HG03520 (cell line): ENCODE data around the gene RWDD4.

Experiments used
- ATAC-seq: cut with Tn5 transposase; IDR thresholded peaks from one replicate; pipeline ENCODE4 v1.9.1; 2021; ENCODE audit warnings: mild to moderate bottlenecking, moderate library complexity; ENCODE audit not compliant: unreplicated experiment

RWDD4 gene

DNA sequence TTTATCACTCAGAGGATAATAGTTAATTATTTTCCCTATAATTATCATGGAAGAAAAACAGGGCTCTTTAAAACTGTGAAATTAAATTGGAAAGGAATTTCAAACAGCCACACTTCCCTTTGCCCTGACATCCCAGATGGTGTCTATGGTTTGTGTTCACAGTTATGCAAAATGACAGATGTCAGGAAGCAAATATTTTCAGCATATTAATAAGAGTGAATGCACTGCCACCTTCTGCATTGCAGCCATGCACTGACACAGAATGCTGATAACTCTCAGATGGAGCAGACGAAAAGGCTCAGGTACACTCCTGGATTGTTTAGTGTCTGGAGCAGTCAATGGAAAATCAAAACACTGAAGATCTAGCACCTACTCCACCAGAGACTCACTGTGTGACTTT, 57.6 kb downstream of the RWDD4 start:
- ATAC-seq = no peak

DNA sequence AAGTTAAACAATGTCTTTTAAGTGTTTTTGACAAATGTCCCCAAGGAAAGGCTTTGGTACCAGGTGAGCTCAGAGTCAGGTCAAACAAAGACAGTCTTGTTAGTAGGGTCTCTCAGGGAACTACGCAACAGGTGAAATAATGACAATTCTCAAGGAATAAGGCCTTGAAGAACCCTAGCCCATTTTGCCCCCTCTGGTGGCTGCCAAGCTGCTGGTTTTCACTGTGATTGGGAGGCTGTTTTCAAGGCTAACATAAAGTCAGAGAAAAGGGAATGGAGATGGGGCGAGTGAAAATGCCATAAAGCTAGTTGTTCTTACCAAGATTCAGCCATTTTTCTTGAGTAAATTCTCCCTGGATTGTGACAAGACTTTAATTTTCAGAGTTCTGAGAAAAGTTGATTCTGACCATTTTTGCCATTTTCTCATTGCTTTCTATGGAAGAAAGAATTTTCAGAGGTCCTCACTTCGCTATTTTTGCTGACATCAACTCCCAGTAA, 58.7 kb downstream of the RWDD4 start:
- ATAC-seq = no peak

DNA sequence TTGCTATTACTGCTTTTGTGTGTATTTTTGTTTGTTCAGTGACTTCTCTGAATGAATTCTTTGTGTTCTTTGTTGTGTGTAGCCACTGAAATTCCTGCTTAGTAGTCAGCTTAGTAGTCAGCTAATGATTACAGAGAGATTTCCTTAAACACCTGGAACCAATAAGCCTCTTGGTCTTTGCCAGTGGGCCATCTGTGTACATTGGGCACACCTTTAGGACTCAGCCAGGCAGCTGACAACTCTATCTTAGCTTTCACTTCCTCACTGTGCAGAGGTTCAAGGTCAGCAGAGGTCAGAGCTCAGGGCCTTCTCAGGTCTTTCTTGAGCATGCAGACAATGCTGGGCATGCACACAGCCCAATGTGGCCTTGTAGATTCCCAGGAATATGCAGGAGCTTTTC, 59.3 kb downstream of the RWDD4 start:
- ATAC-seq = peak; percentile 57

DNA sequence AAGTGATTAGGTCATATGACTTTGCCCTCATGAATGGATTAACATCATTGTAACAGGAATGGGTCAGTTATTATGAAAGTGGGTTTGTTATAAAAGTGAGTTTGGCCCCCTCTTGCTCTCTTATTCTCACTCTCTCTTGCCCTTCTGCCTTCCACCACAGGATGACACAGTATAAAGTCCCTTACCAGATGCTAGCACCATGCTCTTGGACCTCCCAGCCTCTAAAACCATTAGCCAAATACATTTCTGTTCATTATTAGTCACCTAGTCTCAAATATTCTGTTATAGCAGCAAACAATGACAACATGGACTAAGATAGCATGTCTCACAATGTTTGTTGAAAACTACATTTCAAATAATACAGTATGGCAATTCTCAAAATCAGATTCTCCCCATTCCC, 59.7 kb downstream of the RWDD4 start:
- ATAC-seq = no peak

DNA sequence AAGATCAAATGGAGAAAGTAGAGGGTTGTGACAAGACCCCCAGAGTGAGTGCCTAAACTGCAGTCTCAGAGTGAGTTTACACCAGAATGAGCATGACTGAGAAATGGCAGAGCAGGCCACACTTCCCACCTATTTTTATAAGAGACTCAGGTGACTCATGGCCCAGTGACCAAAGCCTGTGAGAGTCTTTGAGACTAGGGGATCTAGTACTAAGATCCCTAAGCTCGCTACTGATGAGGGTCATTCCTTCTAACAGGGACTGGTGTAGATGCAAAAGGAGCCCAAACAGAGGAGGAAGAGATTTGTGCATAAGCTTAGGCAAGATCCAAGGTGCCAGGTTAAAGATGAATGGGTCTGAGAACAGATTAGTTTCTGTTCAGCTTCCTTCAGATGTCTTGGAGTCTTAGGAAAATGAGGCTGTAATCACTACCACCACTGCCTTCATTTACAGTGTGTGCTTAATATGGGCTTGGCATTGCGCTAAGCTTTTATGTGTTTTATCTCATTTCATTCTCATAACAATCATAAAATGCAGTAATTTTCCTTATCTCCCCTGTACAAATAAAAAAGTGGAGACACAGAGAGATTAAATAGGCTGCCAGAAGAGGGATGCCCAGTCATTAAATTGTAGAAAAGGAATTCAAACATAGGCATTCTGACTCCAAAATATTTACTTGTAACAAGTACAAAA, 62.8 kb downstream of the RWDD4 start:
- no peak for ATAC-seq

DNA sequence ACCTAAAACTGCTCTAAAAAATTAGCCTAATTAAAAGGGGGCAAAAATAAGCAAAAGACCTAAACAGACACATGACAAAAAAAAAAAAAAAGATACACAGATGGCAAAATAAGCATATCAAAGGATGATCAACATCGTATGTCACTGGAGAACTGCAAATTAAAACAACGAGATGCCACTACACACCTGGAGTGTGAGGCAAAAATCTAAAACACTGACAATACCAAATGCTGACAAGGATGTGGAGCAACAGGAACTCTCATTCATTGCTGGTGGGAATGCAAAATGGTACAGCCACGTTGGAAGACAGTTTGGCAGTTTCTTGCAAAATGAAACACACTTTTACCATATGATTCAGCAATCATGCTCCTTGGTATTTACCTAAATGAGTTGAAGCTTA, 64.2 kb downstream of the RWDD4 start:
- no peak for ATAC-seq

DNA sequence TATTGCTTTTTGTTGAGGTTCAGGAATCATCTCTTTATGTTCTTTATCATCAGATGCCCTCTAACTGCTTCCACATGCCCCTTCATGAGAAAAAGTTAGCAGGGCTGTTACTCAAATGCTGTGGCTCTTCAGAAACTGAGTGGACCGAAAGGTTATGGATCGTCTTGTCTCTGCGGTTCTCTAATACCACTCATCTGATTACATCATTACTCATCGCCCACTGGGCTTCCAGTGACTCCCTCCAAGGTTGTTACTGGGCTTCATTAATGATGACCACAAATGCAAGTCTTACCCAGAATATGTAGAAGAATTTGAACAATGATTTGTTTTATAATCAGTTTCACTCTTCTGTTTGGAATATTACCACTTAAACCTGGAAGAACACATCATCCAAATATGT, 67.7 kb downstream of the RWDD4 start:
- ATAC-seq = no peak
